ENCODE results near the gene C10orf67. TPM values are rescaled to one million over a fixed set of nuclear protein-coding genes. Genes with fewer than 3 reads are reported as not detected.

C10orf67 gene
- total RNA-seq, 1 donor, result not detected

- H3K4me2 ChIP-seq (ENCODE audit: insufficient read depth, low read length), result no peak overlapping the region
- peak; percentile 59 for DNase-seq (ENCODE audit: insufficient read length, low spot score, missing footprints)
- H3K27me3 ChIP-seq (ENCODE audit: insufficient read depth, low read length), result peaks cover 48% of the 10 kb centered on the region
Observed at GRCh38 chr10:23173214-23174073, 171.2 kb downstream of the C10orf67 start.

GRCh38 chr10:23172429-23173213 lies 172.0 kb downstream of the C10orf67 start:
- Histone ChIP-seq H3K9me3 (ENCODE audit: low read depth, low read length) (no peaks in the 10 kb centered on the region), H3K4me1 (ENCODE audit: insufficient read depth, low read length) (no peaks in the 10 kb centered on the region), H4K20me1 (ENCODE audit: insufficient read depth, low read length) (no peaks in the 10 kb centered on the region), H2AFZ (ENCODE audit: low read length) (no peak overlapping the region), H3K36me3 (ENCODE audit: insufficient read depth, low read length) (no peaks in the 10 kb centered on the region), H3K27me3 (ENCODE audit: insufficient read depth, low read length) (peaks cover 44% of the 10 kb centered on the region), H3K79me2 (ENCODE audit: insufficient read depth, low read length) (no peaks in the 10 kb centered on the region), H3K4me2 (ENCODE audit: insufficient read depth, low read length) (no peak overlapping the region), H3K27ac (ENCODE audit: low read depth, low read length) (no peak overlapping the region), H3K4me3 (ENCODE audit: insufficient read depth, low read length) (no peak overlapping the region)
- no peak for TF ChIP-seq CTCF (IDR thresholded peaks at IDR 0.05; ENCODE audit: extremely low read depth, low read depth, low read length)
- DNase-seq (ENCODE audit: insufficient read length, low spot score, missing footprints), result peak; percentile 62

More at GRCh38 chr10:23173214-23174073, 171.2 kb downstream of the C10orf67 start:
- no peak for TF ChIP-seq CTCF (IDR thresholded peaks at IDR 0.05; ENCODE audit: extremely low read depth, low read depth, low read length)
- no peaks in the 10 kb centered on the region for H3K9me3 ChIP-seq (ENCODE audit: low read depth, low read length)
- H3K36me3 ChIP-seq (ENCODE audit: insufficient read depth, low read length), result no peaks in the 10 kb centered on the region
- no peaks in the 10 kb centered on the region for H4K20me1 ChIP-seq (ENCODE audit: insufficient read depth, low read length)
- no peak overlapping the region for H3K27ac ChIP-seq (ENCODE audit: low read depth, low read length)
- no peaks in the 10 kb centered on the region for H3K79me2 ChIP-seq (ENCODE audit: insufficient read depth, low read length)
- H3K4me1 ChIP-seq (ENCODE audit: insufficient read depth, low read length), result no peaks in the 10 kb centered on the region
- H2AFZ ChIP-seq (ENCODE audit: low read length), result no peak overlapping the region
- no peak overlapping the region for H3K4me3 ChIP-seq (ENCODE audit: insufficient read depth, low read length)

GRCh38 chr10:23171232-23171876 lies 173.2 kb downstream of the C10orf67 start:
- H2AFZ ChIP-seq (ENCODE audit: low read length), result no peak overlapping the region
- H3K27me3 ChIP-seq (ENCODE audit: insufficient read depth, low read length), result peaks cover 44% of the 10 kb centered on the region
- no peaks in the 10 kb centered on the region for H4K20me1 ChIP-seq (ENCODE audit: insufficient read depth, low read length)
- H3K4me2 ChIP-seq (ENCODE audit: insufficient read depth, low read length), result no peak overlapping the region
- H3K9me3 ChIP-seq (ENCODE audit: low read depth, low read length), result no peaks in the 10 kb centered on the region
- H3K4me1 ChIP-seq (ENCODE audit: insufficient read depth, low read length), result no peaks in the 10 kb centered on the region
- no peak for TF ChIP-seq CTCF (IDR thresholded peaks at IDR 0.05; ENCODE audit: extremely low read depth, low read depth, low read length)
- H3K27ac ChIP-seq (ENCODE audit: low read depth, low read length), result no peak overlapping the region
- H3K36me3 ChIP-seq (ENCODE audit: insufficient read depth, low read length), result no peaks in the 10 kb centered on the region
- peak; percentile 84 for DNase-seq (ENCODE audit: insufficient read length, low spot score, missing footprints)
- no peak overlapping the region for H3K4me3 ChIP-seq (ENCODE audit: insufficient read depth, low read length)
- H3K79me2 ChIP-seq (ENCODE audit: insufficient read depth, low read length), result no peaks in the 10 kb centered on the region
